Kidney (tissue), 22 donors: ENCODE results near the gene ZNF787. TPM values are rescaled to one million over a fixed set of nuclear protein-coding genes. Genes with fewer than 3 reads are reported as not detected.

Experiments
- DNase-seq, 5 donors: peaks; one replicate each; pipeline ENCODE4 v3.0.0-alpha.2; 2013 to 2020
- FAIRE-seq: peaks from 2 replicates; lab custom pipeline; 2012; peaks lifted over from hg19 to GRCh38; lab: Jason Lieb, UNC
- H3K27ac ChIP-seq, 2 donors: one replicate each; pipeline ENCODE4 v1.7.0; 2013; ENCODE audit warnings: low read depth in 2 of 2, low read length in 2 of 2, inconsistent platforms in 1 of 2
- H3K27me3 ChIP-seq: one replicate; pipeline ENCODE4 v1.7.1; 2013; ENCODE audit warnings: low read length, inconsistent platforms; ENCODE audit not compliant: control insufficient read depth, insufficient read depth
- H3K36me3 ChIP-seq, 3 donors: one replicate each; pipeline versions ENCODE4 v1.7.0 to v1.7.1; 2013; ENCODE audit warnings: low read length in 3 of 3, control low read depth in 1 of 3, inconsistent platforms in 1 of 3; ENCODE audit not compliant: insufficient read depth in 3 of 3, control insufficient read depth in 2 of 3
- H3K4me1 ChIP-seq, 3 donors: one replicate each; pipeline versions ENCODE4 v1.7.0 to v1.7.1; 2013; ENCODE audit warnings: low read length in 3 of 3, inconsistent platforms in 1 of 3, low read depth in 1 of 3; ENCODE audit not compliant: control insufficient read depth in 2 of 3, insufficient read depth in 2 of 3
- H3K4me3 ChIP-seq, 3 donors: one replicate each; pipeline versions ENCODE4 v1.7.0 to v1.8.1; 2013; ENCODE audit warnings: low read length in 3 of 3, control low read depth in 1 of 3, inconsistent platforms in 1 of 3
- H3K9ac ChIP-seq, 3 donors: one replicate each; pipeline versions ENCODE4 v1.7.0 to v1.7.1; 2013; ENCODE audit warnings: low read length in 3 of 3, control low read depth in 1 of 3, inconsistent platforms in 1 of 3
- H3K9me3 ChIP-seq, 3 donors: one replicate each; pipeline versions ENCODE4 v1.7.0 to v1.7.1; 2013; ENCODE audit warnings: low read length in 3 of 3, control low read depth in 1 of 3, inconsistent platforms in 1 of 3; ENCODE audit not compliant: control insufficient read depth in 2 of 3, insufficient read depth in 1 of 3
- intact Hi-C: fragments of 100-400 bp; cut with DNase I; formaldehyde crosslinking; loops from one replicate; pipeline ENCODE4 v1.11.1; 2022
- long read RNA-seq, 10 donors: library from polyadenylated mRNA in 1 of 10; unstranded in 1 of 10; transcript quantifications; one replicate each; pipeline ENCODE4 v2.0.0 and lab custom pipeline, GENCODE V29; 2021 to 2026
- polyA plus RNA-seq: library from polyadenylated mRNA; stranded (reverse); fragments of 350-450 nt; fragmentation: Illumina TruSeq; extraction: RNeasy Lipid Tissue Mini Kit (QIAGEN cat#74804); gene quantifications from one replicate; pipeline ENCODE4 v1.2.3, GENCODE V29; 2014; ENCODE audit warnings: low read depth, low replicate concordance; ENCODE audit not compliant: insufficient read depth
- total RNA-seq: library from RNA; stranded (reverse); fragmentation: NEBNext Ultra II Directional; extraction: Animal tissue kit (Norgen Biotek cat#: 25700); gene quantifications from one replicate; pipeline ENCODE4 v1.2.1, GENCODE V29; 2021
- TF ChIP-seq, protein P1 (sequence below): IDR thresholded peaks from 3 replicates; pipeline ENCODE4 v1.5.1; 2012; ENCODE audit warnings: mild to moderate bottlenecking, moderate library complexity, borderline replicate concordance; ENCODE audit not compliant: insufficient read depth; ENCODE audit errors: extremely low read depth
- donor health status: control.
- donor health status: control.
- donor health status: control.
- donor health status: control.
- donor health status: control.
- donor health status: DM: yes; HTN: yes; CAD: no.
- donor health status: Normal renal cell carcinoma (clear cell type).

The ZNF787 gene
- total RNA-seq (31.9 TPM), polyA plus RNA-seq (23.0 TPM)
- long read RNA-seq, donor 1, transcript ZNF787-203 (3 exons, 1,925 nt) = major isoform, 10 of 12 reads
- long read RNA-seq, donor 1, partial matches to known transcripts = 0 of 12 reads
- long read RNA-seq, donor 1, other reads (novel, unspliced or antisense) = 0 of 12 reads
- long read RNA-seq, donor 2, transcript ZNF787-203 (3 exons, 1,925 nt) = major isoform, 7 of 12 reads
- long read RNA-seq, donor 2, partial matches to known transcripts = 5 of 12 reads
- long read RNA-seq, donor 2, other reads (novel, unspliced or antisense) = 0 of 12 reads
- long read RNA-seq, donor 3, transcript ZNF787-203 (3 exons, 1,925 nt) = major isoform, 9 of 10 reads
- long read RNA-seq, donor 3, partial matches to known transcripts = 0 of 10 reads
- long read RNA-seq, donor 3, other reads (novel, unspliced or antisense) = 0 of 10 reads
- long read RNA-seq, donor 4, transcript ZNF787-203 (3 exons, 1,925 nt) = major isoform, 9 of 10 reads
- long read RNA-seq, donor 4, partial matches to known transcripts = 0 of 10 reads
- long read RNA-seq, donor 4, other reads (novel, unspliced or antisense) = 0 of 10 reads
- long read RNA-seq, donor 5 = 0 reads
- long read RNA-seq, donor 6, transcript ZNF787-201 (2 exons, 386 nt) = minor isoform, 5 of 22 reads
- long read RNA-seq, donor 6, transcript ZNF787-203 (3 exons, 1,925 nt) = major isoform, 17 of 22 reads
- long read RNA-seq, donor 6, partial matches to known transcripts = 0 of 22 reads
- long read RNA-seq, donor 6, other reads (novel, unspliced or antisense) = 0 of 22 reads
- long read RNA-seq, donor 7, transcript ZNF787-203 (3 exons, 1,925 nt) = major isoform, 14 of 25 reads
- long read RNA-seq, donor 7, partial matches to known transcripts = 0 of 25 reads
- long read RNA-seq, donor 7, other reads (novel, unspliced or antisense) = 8 of 25 reads
- long read RNA-seq, donor 8, transcript ZNF787-203 (3 exons, 1,925 nt) = major isoform, 7 of 8 reads
- long read RNA-seq, donor 8, partial matches to known transcripts = 0 of 8 reads
- long read RNA-seq, donor 8, other reads (novel, unspliced or antisense) = 0 of 8 reads
- long read RNA-seq, donor 9, transcript ZNF787-203 (3 exons, 1,925 nt) = major isoform, 6 of 6 reads
- long read RNA-seq, donor 9, partial matches to known transcripts = 0 of 6 reads
- long read RNA-seq, donor 9, other reads (novel, unspliced or antisense) = 0 of 6 reads
- long read RNA-seq, donor 10, transcript ZNF787-203 (3 exons, 1,925 nt) = major isoform, 12 of 13 reads
- long read RNA-seq, donor 10, partial matches to known transcripts = 0 of 13 reads
- long read RNA-seq, donor 10, other reads (novel, unspliced or antisense) = 0 of 13 reads

DNA sequence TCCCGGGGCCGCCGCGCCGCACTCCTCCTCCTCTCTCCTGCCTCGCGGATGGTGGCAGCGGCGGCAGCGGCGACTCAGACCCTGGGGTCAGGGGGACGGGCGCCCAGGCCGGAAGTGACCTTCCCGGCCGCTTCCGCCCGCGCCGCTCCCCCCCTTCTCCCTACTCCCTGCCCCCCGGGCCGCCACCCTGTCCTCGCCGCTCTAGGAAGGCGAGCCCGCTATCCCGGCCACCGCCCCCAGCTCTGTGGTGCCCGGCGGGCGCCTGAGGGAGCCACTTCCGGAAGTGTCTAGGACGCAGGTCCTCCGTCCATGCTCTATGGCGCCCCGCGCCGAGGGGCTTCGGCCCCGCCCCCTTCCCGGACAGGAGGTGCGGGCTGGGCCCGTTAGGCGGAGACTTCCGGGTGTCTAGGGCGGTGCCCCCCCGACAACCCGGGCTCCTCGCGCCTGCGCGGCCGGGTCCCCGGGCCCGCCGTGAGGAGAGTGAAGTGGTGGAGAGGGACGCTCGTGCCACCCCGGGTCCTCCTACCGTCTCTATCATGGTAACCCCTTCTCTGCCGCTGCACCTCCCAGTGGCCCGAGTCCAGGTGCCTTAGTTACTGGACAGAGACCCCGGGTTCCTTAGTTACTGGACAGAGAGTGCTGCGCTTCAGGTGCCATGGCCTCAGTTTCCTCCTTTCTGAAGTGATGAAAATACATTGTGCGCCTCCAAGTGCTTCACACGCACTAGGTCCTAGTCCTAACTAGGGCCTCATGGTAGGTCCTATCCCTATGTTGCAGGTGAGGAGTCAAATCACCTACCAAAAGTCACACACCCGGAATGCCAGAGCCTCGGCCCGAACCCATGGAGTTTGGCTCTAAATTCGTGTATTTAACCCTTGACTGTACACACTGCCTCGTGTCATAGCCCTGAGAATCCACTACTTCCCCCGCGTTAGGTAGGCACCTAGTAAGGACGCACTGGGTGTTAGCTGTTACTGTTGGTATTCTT lies at the start of gene ZNF787:
TSS of gene ZNF787 (minus strand) at position 116 of the 988 bp plus-strand sequence. CDS start 18,078 bp downstream, outside the sequence.
- peak; percentile 99 to 100 (median 99) for DNase-seq
- TF ChIP-seq, protein P1, sequence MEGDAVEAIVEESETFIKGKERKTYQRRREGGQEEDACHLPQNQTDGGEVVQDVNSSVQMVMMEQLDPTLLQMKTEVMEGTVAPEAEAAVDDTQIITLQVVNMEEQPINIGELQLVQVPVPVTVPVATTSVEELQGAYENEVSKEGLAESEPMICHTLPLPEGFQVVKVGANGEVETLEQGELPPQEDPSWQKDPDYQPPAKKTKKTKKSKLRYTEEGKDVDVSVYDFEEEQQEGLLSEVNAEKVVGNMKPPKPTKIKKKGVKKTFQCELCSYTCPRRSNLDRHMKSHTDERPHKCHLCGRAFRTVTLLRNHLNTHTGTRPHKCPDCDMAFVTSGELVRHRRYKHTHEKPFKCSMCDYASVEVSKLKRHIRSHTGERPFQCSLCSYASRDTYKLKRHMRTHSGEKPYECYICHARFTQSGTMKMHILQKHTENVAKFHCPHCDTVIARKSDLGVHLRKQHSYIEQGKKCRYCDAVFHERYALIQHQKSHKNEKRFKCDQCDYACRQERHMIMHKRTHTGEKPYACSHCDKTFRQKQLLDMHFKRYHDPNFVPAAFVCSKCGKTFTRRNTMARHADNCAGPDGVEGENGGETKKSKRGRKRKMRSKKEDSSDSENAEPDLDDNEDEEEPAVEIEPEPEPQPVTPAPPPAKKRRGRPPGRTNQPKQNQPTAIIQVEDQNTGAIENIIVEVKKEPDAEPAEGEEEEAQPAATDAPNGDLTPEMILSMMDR = no peak
- H3K27ac ChIP-seq = peak within 1 kb of the TSS; percentile 92 to 93
- no peaks in the 10 kb centered on the region for H3K36me3 ChIP-seq
- intact Hi-C loops = no loop called here
- no peaks in the 10 kb centered on the region for H3K9me3 ChIP-seq
- peaks cover 3 to 21% (median 15%) of the 10 kb centered on the region in 3 donors for H3K4me1 ChIP-seq
- peak within 1 kb of the TSS; percentile 31 to 71 (median 67) for H3K4me3 ChIP-seq
- H3K9ac ChIP-seq = peak within 1 kb of the TSS; percentile 8 to 69 (median 32)
- FAIRE-seq = no peak
- no peaks in the 10 kb centered on the region for H3K27me3 ChIP-seq

DNA sequence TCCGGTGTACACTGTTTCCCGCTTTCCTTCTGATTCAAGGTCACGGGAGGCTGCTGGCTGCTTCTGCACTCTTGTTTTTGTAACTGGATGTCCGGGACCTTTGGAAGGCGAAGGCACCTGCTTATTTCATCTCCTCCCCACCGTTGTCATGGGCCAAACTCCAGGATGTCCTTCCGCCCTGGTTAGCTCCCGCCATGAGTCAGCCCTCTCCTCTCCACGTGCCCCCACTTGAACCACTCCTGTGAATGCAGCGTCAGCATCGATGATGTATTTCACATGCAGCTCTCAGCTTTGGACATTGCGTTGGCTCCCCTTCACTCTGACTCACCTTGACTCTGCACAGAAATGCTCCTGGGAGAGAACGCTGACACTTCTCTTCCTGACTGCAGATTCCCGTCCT lies 49.2 kb upstream of the ZNF787 start:
- Histone ChIP-seq H3K9me3 (no peaks in the 10 kb centered on the region), H3K27ac (no peak overlapping the region), H3K36me3 (no peaks in the 10 kb centered on the region), H3K4me1 (no peaks in the 10 kb centered on the region), H3K27me3 (no peaks in the 10 kb centered on the region), H3K4me3 (no peak overlapping the region), H3K9ac (no peak overlapping the region)
- TF ChIP-seq, protein P1 = no peak
- FAIRE-seq (no peak), DNase-seq (peak in 1 of 5 donors; percentile 16)
- intact Hi-C loops = loop anchor here (10.0 kb wide), 1 partner anchor 95 kb away; no protein-coding TSS in a partner anchor
